ENCODE data around the gene OTOF. TPM values are rescaled to one million over a fixed set of nuclear protein-coding genes. Genes with fewer than 3 reads are reported as not detected.
A peak's percentile ranks its signal among the peaks of the same experiment; 100 is the strongest.

Gene OTOF
- total RNA-seq, 1 donor from 2014 or later: not detected

DNA sequence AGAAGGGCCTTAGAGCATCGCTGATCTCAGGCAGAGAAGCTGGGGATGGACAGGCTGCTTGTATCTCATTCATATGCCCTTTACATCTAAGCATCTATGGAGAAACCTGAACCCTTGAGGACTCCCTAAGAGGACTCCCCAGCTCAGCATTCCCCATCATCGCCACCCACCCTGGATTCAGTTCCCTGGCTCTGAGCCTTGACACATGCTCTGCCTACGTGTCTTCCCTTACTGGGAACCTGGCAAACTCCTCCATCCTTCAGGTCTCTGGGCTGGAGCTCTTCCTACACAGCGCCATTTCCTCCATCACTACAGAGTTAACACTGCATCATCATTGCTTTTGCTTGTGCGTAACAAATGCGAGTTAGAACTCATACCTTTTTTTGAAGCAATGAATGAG, 31.2 kb upstream of the OTOF start:
- H3K4me3 ChIP-seq: no peak overlapping the region
- no peak overlapping the region for H3K27ac ChIP-seq
- H3K36me3 ChIP-seq: no peaks in the 10 kb centered on the region
- intact Hi-C loops (cut with DNase I): no loop called here
- H3K4me1 ChIP-seq: no peaks in the 10 kb centered on the region
- TF ChIP-seq, protein P1, sequence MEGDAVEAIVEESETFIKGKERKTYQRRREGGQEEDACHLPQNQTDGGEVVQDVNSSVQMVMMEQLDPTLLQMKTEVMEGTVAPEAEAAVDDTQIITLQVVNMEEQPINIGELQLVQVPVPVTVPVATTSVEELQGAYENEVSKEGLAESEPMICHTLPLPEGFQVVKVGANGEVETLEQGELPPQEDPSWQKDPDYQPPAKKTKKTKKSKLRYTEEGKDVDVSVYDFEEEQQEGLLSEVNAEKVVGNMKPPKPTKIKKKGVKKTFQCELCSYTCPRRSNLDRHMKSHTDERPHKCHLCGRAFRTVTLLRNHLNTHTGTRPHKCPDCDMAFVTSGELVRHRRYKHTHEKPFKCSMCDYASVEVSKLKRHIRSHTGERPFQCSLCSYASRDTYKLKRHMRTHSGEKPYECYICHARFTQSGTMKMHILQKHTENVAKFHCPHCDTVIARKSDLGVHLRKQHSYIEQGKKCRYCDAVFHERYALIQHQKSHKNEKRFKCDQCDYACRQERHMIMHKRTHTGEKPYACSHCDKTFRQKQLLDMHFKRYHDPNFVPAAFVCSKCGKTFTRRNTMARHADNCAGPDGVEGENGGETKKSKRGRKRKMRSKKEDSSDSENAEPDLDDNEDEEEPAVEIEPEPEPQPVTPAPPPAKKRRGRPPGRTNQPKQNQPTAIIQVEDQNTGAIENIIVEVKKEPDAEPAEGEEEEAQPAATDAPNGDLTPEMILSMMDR (IDR thresholded peaks at IDR 0.05): no peak
- no peak for DNase-seq (ENCODE audit: low spot score in 2 of 2)
- no peaks in the 10 kb centered on the region for H3K9me3 ChIP-seq
- no peaks in the 10 kb centered on the region for H3K27me3 ChIP-seq

DNA sequence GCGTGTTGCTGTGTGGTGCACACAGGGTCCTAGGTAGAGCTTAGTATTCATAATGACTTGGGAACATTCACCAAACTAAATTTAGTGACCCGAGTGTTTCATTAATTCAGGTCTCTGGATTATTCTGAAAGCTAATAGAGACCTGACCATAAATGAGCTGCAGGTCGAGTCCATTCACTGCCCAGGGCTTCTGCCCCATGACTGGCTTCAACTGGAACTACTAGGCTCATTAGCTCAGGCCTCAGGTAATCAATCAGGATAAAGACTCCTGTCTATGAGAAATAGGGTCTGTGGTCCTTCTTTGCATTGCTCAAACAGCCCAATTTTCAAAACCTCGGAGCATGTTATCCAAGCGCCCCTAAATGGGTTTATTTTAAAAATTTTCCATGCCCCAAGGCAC, 30.0 kb upstream of the OTOF start:
- no peaks in the 10 kb centered on the region for H3K36me3 ChIP-seq
- TF ChIP-seq, protein P1 (IDR thresholded peaks at IDR 0.05): no peak
- no peak overlapping the region for H3K27ac ChIP-seq
- H3K27me3 ChIP-seq: no peaks in the 10 kb centered on the region
- DNase-seq (ENCODE audit: low spot score in 2 of 2): no peak
- intact Hi-C loops (cut with DNase I): no loop called here
- H3K4me1 ChIP-seq: no peaks in the 10 kb centered on the region
- H3K4me3 ChIP-seq: no peak overlapping the region
- H3K9me3 ChIP-seq: no peaks in the 10 kb centered on the region

DNA sequence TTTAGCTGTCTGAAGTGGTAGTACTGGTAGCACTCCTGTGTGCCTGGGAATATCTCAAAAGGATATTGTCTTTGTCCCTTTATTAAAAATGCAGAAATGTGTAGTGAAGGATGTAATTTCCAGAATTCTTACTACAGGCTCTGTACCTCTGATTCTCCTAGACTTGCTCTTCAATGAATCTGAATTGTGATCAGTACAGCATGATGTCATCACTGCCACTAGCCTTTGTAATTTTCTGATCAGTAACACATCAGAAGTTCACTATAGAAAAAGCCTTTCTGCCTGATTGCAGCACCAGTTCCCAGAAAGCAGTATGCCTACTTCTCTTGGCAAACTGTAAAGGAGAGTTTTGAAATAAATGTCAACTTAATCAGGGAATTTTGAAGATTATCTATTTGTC, 29.2 kb upstream of the OTOF start:
- Histone ChIP-seq H3K36me3 (no peaks in the 10 kb centered on the region), H3K27me3 (no peaks in the 10 kb centered on the region), H3K4me1 (no peaks in the 10 kb centered on the region), H3K27ac (no peak overlapping the region), H3K9me3 (no peaks in the 10 kb centered on the region), H3K4me3 (no peak overlapping the region)
- no peak for DNase-seq (ENCODE audit: low spot score in 2 of 2)
- TF ChIP-seq, protein P1 (IDR thresholded peaks at IDR 0.05): no peak
- intact Hi-C loops (cut with DNase I): no loop called here

DNA sequence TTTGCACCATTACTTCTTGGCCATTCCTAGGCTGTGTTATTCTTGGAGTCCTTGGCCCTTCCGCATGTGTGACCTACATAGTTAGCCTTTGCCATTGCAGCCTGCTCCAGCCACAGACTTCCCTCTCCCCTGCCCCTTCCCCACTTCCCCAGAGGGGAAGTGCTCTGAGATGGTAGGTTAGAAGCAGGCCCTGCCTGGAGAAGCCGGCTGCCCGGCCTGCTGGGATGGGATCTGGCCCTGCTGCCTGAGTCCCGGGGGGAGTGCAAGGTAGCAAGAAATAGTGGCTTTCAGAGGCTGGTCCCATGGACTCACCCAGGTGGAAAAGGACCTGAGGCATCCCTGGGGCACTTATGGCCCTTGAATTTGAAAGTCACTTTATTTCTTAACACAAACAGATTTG, 28.4 kb upstream of the OTOF start:
- intact Hi-C loops (cut with DNase I): no loop called here
- Histone ChIP-seq H3K4me1 (no peaks in the 10 kb centered on the region), H3K4me3 (no peak overlapping the region), H3K27ac (no peak overlapping the region), H3K36me3 (no peaks in the 10 kb centered on the region), H3K27me3 (no peaks in the 10 kb centered on the region), H3K9me3 (no peaks in the 10 kb centered on the region)
- no peak for DNase-seq (ENCODE audit: low spot score in 2 of 2)
- TF ChIP-seq, protein P1 (IDR thresholded peaks at IDR 0.05): no peak

DNA sequence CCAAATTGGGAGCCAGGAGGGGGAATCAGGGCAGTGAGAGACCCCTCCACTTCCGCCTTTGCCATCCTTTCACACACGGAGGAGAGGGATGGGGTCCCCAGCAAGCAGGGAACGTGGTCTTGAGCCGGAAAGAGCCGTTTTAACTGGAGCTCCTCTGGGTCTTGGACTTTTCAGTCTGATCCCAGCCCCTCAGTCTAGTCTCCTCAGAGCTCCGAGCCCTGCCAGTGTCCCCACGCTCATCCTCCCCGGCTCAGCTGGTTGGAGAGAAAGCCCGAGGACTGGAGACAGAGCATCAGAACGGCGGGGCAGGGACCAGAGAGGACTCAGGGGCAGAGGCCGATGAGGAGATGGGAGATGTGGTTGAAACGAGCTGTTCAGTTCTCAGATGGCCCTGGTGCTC, 26.1 kb upstream of the OTOF start:
- no peak for DNase-seq (ENCODE audit: low spot score in 2 of 2)
- no peaks in the 10 kb centered on the region for H3K4me1 ChIP-seq
- intact Hi-C loops (cut with DNase I): no loop called here
- no peaks in the 10 kb centered on the region for H3K36me3 ChIP-seq
- H3K27ac ChIP-seq: no peak overlapping the region
- TF ChIP-seq, protein P1 (IDR thresholded peaks at IDR 0.05): no peak
- no peaks in the 10 kb centered on the region for H3K9me3 ChIP-seq
- H3K27me3 ChIP-seq: no peaks in the 10 kb centered on the region
- H3K4me3 ChIP-seq: peak overlapping the region in 1 of 2 donors; percentile 59

DNA sequence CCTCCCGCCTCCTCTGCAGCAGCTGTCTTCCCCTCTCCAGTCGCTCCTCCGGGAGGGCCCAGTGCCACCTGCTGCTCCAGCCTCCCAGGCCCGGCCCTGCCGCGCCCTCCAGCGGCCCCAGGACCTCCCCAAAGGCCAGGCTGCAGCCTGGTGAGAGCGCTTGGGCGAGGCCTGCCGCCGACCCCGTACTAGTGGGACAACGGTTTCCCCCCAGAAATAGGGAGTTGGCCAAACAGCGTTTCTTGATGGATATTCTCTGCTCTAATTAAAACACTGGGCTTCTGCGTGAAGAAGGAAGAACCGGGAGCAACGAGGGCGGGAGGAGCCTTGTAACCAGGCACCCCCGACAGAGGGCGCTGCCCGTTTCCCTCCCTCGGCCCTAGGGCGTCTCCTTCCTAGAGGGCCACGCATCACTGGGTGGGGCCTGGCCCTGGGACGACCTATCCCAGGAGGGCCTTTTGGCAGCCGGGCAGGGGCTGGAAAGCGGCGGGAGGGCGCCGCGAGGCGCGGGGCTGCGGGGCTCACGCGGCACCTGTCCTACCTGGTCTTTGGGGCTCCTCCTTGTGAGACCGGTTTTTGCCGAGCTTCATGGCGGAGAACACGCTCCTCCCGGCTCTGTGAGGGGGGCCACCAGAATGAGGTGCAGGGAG, 25.4 kb upstream of the OTOF start:
- no peaks in the 10 kb centered on the region for H3K27me3 ChIP-seq
- no peak overlapping the region for H3K27ac ChIP-seq
- intact Hi-C loops (cut with DNase I): no loop called here
- no peaks in the 10 kb centered on the region for H3K4me1 ChIP-seq
- TF ChIP-seq, protein P1 (IDR thresholded peaks at IDR 0.05): peak; percentile 44 to 86 (median 68)
- no peaks in the 10 kb centered on the region for H3K9me3 ChIP-seq
- no peaks in the 10 kb centered on the region for H3K36me3 ChIP-seq
- peak; percentile 20 to 70 for DNase-seq (ENCODE audit: low spot score in 2 of 2)
- H3K4me3 ChIP-seq: peak overlapping the region; percentile 37 to 59
